Fibroblast of lung (primary cell): ENCODE data around the gene LGI1.

ENCODE experiments used
- CTCF ChIP-seq, 2 donors: IDR thresholded peaks in 1 of 2; conservative IDR thresholded peaks in 1 of 2; 1 replicate in 1 of 2; 2 replicates in 1 of 2; pipeline ENCODE4 v1.5.1; 2011 to 2012; ENCODE audit warnings: low read length in 2 of 2, control low read depth in 1 of 2, inconsistent platforms in 1 of 2, low read depth in 1 of 2, mild to moderate bottlenecking in 1 of 2
- EZH2 ChIP-seq: IDR thresholded peaks from 2 replicates; pipeline ENCODE4 v1.5.1; 2012; ENCODE audit warnings: low read length, control low read depth, mild to moderate bottlenecking; ENCODE audit errors: missing control alignments

- TF ChIP-seq CTCF (conservative IDR thresholded peaks at IDR 0.05 in 1 of 2, IDR thresholded peaks at IDR 0.05 in 1 of 2; ENCODE audit: low read depth in 1 of 2, low read length in 2 of 2) (no peak), EZH2 (no peak)
Observed at GRCh38 chr10:93815304-93816096, 57.8 kb downstream of the LGI1 start.
